VCaP (cell line): Measurements from ENCODE around the gene MICU2.
A peak's percentile ranks its signal among the peaks of the same experiment; 100 is the strongest.

Experiments used
- H3K27ac ChIP-seq: fragments of 450-650 bp; 2 replicates; pipeline ENCODE4 v1.5.1; 2017
- CTCF ChIP-seq: fragments of 450-650 bp; conservative IDR thresholded peaks from 2 replicates; pipeline ENCODE4 v1.5.1; 2017; ENCODE audit warnings: mild to moderate bottlenecking, moderate library complexity

Gene MICU2

GRCh38 chr13:21625366-21625765, 21.4 kb upstream of the MICU2 start:
- TF ChIP-seq CTCF, result peak; percentile 85
- no peak overlapping the region for H3K27ac ChIP-seq

- H3K27ac ChIP-seq, result no peak overlapping the region
- no peak for TF ChIP-seq CTCF
These were observed 16.9 kb upstream of the MICU2 start for GRCh38 chr13:21620861-21621260.

- no peak overlapping the region for H3K27ac ChIP-seq
- no peak for TF ChIP-seq CTCF
These were observed 15.8 kb upstream of the MICU2 start for GRCh38 chr13:21619633-21620220.

- H3K27ac ChIP-seq, result peak overlapping the region; percentile 44; the same call in 1 of the 2 replicates
- TF ChIP-seq CTCF, result no peak
These were observed 12.9 kb upstream of the MICU2 start for GRCh38 chr13:21616880-21617279.

GRCh38 chr13:21616205-21616866, 12.4 kb upstream of the MICU2 start:
- no peak for TF ChIP-seq CTCF
- peak overlapping the region; percentile 44; the same call in 1 of the 2 replicates for H3K27ac ChIP-seq

GRCh38 chr13:21615427-21615826, 11.5 kb upstream of the MICU2 start:
- H3K27ac ChIP-seq, result peak overlapping the region; percentile 44; the same call in 1 of the 2 replicates
- TF ChIP-seq CTCF, result no peak

GRCh38 chr13:21613791-21614190, 9.8 kb upstream of the MICU2 start:
- no peak overlapping the region for H3K27ac ChIP-seq

More at GRCh38 chr13:21613791-21614190, 9.8 kb upstream of the MICU2 start:
- TF ChIP-seq CTCF, result no peak
